HFF-Myc (cell line): ENCODE measurements around the gene TREM1.
"Not testable (repeated sequence)": the region's sequence is repeated elsewhere in the genome, so short reads cannot be mapped to it uniquely, and the experiment has no call there.

Source experiments
- DNase-seq: peaks from one replicate; pipeline ENCODE4 v3.0.0-alpha.2; 2011; ENCODE audit warnings: low read depth; ENCODE audit errors: extremely low read depth
- H3K4me3 ChIP-seq: replicated peaks from 2 replicates; pipeline ENCODE4 v1.5.1; 2011; ENCODE audit warnings: low read depth, mild to moderate bottlenecking, control low read depth, low read length
- TF ChIP-seq, protein P1 (sequence below): IDR thresholded peaks from 2 replicates; pipeline ENCODE4 v1.5.1; 2012; ENCODE audit warnings: mild to moderate bottlenecking, low read depth, low read length, control low read depth; ENCODE audit errors: missing control alignments

The TREM1 gene

DNA sequence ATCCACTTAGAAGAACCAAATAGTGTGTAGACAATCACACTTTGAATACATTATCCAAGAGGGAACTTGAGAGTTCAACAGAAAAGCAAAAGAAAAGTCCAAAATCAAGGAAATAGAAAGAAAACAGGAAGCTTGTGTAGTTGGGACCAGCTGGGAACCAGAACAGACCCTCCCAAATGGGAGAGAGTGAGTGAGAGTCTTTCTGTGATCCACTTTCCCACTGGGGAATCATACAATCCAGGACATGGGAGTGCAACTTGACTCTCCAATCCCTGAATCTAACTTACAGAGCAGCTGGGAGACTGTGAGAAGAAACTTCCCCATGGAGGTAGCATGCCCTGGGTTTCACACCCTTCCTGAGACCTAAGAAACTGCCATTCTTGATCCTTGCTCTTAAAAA, 31.4 kb downstream of the TREM1 start:
- no peak for DNase-seq
- TF ChIP-seq, protein P1, sequence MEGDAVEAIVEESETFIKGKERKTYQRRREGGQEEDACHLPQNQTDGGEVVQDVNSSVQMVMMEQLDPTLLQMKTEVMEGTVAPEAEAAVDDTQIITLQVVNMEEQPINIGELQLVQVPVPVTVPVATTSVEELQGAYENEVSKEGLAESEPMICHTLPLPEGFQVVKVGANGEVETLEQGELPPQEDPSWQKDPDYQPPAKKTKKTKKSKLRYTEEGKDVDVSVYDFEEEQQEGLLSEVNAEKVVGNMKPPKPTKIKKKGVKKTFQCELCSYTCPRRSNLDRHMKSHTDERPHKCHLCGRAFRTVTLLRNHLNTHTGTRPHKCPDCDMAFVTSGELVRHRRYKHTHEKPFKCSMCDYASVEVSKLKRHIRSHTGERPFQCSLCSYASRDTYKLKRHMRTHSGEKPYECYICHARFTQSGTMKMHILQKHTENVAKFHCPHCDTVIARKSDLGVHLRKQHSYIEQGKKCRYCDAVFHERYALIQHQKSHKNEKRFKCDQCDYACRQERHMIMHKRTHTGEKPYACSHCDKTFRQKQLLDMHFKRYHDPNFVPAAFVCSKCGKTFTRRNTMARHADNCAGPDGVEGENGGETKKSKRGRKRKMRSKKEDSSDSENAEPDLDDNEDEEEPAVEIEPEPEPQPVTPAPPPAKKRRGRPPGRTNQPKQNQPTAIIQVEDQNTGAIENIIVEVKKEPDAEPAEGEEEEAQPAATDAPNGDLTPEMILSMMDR: no peak
- H3K4me3 ChIP-seq: no peak overlapping the region

DNA sequence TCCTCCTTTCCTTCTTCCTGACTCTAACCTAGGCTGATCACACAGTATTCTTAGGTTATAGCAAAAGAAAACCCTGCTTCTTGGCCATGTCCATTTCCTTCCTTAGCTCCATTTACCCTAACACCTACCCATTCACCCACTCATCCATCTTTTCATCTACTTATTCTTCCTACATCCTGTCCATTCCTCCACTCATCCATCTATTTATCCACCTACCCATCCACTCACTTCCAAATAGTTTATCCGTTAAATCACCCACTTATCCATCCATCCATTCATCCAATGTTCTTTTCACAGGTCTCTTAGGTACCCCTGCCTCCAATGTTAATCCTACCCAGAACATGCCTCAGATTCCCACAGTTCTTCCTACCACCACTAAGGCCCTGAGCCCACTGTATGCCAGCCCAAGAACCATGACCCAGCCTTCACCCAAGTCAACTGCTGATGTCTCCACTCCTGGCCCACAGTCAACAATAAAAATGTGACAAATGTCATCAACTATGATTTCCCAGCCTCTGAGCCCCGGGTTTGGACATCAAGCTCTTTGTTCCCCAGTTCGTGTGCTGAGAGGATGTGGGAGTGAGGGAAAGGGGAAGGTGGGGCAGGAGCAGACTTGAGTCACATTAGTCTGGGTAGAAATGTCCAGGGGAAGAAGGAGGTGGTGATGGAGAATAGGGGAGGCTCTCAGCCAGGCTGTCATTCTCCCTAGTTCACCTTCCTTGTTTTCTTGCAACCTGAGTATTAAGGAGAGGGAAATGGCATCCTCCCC, 33.9 kb downstream of the TREM1 start:
- TF ChIP-seq, protein P1: no peak
- no peak for DNase-seq
- H3K4me3 ChIP-seq: no peak overlapping the region

DNA sequence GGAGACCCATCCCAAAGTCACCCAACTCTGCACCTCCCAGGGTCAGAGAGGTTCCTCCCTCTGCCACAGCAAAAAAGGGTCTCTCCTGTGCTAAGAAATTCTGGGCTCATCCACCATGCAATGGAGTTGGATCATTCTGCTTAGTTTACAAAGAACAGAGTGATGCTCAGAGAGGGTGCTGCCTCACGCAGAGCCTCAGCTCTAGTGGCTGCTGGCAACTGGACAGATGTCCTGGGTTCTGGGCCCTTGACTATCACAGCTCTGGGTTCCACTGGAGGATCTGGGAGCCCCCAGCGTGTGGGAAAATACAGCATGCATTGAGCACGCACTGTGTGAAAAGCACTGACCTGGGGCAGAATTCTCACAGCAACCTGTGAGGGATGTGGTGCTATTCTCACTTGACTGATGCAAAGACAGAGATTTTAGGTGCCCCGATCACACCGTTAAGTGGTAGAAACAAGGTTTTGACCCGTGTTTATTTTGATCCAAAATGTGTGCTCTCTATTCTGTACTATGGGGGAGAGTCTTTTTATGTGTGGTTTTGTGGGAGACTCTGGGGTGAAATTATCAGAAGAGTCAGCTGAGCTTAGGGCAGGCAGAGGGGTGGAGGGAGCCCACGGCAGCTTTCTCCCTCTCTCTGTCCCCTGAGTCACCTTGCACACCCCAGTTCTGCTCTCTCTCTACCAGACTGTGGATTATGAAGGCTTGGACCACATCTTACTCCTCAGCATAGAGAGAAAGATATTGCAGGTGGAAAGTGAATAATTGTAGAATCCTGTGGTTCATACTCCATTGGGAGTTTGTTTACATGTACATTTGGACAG, 38.4 kb downstream of the TREM1 start:
- H3K4me3 ChIP-seq: no peak overlapping the region
- TF ChIP-seq, protein P1: no peak
- DNase-seq: no peak

DNA sequence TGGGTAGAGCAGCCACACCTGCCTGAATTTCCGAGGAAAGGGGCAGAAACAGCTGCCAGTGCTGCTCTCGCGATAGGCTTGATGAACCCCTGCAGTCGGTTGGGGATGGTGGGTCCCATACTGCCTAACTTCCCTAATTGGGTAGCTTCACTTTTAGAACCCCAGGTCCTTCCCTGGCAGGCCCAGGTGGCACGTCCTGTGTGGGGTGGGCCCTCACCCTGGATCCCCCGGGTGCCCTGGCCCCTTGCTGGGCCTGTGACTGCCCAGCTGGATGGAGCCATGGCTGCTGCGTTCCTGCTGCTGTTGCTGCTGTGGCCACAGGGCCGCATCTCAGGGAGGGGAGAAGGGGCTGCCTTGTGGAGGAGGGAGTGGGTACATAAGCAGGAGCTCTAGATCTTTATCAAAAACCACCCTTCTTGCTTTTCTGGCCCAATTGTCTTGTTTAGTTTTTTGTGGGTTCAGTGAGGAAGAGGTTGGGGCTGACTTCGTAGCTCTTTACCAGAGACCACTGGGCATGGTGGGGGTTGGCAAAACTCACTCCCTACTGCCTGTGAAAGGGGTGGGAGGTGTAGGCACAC, 39.1 kb downstream of the TREM1 start:
- no peak for DNase-seq
- TF ChIP-seq, protein P1: no peak
- H3K4me3 ChIP-seq: no peak overlapping the region

DNA sequence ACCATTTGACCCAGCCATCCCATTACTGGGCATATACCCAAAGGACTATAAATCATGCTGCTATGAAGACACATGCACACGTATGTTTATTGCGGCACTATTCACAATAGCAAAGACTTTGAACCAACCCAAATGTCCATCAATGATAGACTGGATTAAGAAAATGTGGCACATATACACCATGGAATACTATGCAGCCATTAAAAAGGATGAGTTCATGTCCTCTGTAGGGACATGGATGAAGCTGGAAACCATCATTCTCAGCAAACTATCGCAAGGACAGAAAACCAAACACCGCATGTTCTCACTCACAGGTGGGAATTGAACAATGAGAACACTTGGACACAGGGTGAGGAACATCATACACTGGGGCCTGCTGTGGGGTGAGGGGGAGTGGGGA, 40.0 kb downstream of the TREM1 start:
- DNase-seq, H3K4me3 ChIP-seq: not testable (repeated sequence)

DNA sequence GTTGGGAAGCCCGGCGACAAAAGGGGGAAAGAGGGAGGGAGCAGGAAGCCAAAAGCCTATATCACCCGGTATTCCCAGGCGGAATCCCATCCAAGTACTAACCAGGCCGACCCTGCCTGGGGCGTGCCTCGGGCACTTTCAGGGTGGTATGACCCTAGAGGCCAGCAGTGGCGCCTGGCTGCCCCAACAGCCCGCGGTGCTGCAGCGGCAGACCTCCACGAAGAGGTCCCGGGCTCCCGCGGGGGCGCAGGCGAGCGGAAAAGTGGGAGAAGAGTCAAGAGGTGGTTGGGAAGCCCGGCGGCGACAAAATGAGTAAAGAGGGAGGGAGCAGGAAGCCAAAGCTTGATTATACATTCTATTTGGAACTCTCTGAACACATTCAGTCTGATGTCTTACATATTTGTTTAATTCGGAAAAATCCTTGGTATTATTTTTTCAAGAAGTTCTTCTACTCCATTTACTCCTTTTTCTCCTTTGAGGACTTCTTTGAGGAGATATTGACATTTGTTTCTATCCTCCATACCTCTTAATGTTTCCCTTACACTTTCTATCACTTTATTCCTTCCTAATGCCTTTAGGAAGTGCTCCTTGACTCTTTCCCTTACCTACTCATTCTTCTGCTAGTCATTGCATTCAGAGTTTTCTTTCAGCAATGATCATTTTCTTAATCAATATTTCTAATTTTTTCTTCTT, 46.9 kb downstream of the TREM1 start:
- no peak overlapping the region for H3K4me3 ChIP-seq
- no peak for DNase-seq
- TF ChIP-seq, protein P1: no peak

DNA sequence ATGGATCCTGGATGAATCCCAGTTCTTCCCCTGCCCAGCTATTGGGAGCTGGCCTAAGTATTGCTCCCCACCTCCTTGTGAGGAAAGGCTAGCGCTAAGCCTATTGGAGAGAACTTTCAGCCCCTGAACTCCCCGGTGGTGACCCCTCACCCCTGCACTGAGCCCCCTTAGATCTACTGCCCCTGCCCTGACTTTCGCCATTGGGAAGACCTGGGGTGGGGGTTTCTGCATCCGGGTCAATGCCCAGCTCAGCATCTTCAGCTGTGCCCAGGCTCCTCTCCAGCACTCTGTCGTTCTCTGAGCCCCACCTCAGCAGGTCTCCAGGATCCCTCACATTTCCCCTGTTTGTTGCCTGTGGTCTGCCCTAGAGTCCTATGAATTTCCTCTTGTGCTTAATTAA, 49.4 kb downstream of the TREM1 start:
- no peak for DNase-seq
- TF ChIP-seq, protein P1: no peak

More for the DNA sequence above, 49.4 kb downstream of the TREM1 start:
- H3K4me3 ChIP-seq: no peak overlapping the region
